ENCODE measurements around the gene FRY.

- TF ChIP-seq, protein P1, sequence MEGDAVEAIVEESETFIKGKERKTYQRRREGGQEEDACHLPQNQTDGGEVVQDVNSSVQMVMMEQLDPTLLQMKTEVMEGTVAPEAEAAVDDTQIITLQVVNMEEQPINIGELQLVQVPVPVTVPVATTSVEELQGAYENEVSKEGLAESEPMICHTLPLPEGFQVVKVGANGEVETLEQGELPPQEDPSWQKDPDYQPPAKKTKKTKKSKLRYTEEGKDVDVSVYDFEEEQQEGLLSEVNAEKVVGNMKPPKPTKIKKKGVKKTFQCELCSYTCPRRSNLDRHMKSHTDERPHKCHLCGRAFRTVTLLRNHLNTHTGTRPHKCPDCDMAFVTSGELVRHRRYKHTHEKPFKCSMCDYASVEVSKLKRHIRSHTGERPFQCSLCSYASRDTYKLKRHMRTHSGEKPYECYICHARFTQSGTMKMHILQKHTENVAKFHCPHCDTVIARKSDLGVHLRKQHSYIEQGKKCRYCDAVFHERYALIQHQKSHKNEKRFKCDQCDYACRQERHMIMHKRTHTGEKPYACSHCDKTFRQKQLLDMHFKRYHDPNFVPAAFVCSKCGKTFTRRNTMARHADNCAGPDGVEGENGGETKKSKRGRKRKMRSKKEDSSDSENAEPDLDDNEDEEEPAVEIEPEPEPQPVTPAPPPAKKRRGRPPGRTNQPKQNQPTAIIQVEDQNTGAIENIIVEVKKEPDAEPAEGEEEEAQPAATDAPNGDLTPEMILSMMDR (conservative IDR thresholded peaks at IDR 0.05; ENCODE audit: low read length) = no peak
- TF ChIP-seq EZH2phosphoT487 (IDR thresholded peaks at IDR 0.05; ENCODE audit: borderline replicate concordance, low read depth, low read length) = no peak
Observed at GRCh38 chr13:32086791-32087441, 55.3 kb downstream of the FRY start.
